Activated CD4-positive, CD25-positive, alpha-beta regulatory T cell treated with anti-CD3 and anti-CD28 coated beads, Interleukin-2, amount 50 U/mL, for 16 hours (primary cell): Measurements from ENCODE around the gene GRM1.

Source experiments
- DNase-seq: peaks from one replicate; pipeline ENCODE4 v3.0.0-alpha.2; 2020; ENCODE audit warnings: low read depth, low spot score

Gene GRM1

GRCh38 chr6:146456886-146457285 lies 428.0 kb downstream of the GRM1 start:
- no peak for DNase-seq

GRCh38 chr6:146460941-146461340 lies 432.1 kb downstream of the GRM1 start:
- no peak for DNase-seq

- DNase-seq = no peak
Measured at GRCh38 chr6:146470091-146470770, 441.4 kb downstream of the GRM1 start.

GRCh38 chr6:146472918-146473317 lies 444.1 kb downstream of the GRM1 start:
- no peak for DNase-seq

GRCh38 chr6:146481527-146481926 lies 452.7 kb downstream of the GRM1 start:
- DNase-seq = no peak

GRCh38 chr6:146484411-146484810 lies 455.5 kb downstream of the GRM1 start:
- no peak for DNase-seq
